SK-N-SH treated with all-trans-retinoic acid at 6 μM for 48 hours (cell line): ENCODE data around the gene PSMC1.

ENCODE experiments used
- CSDC2 ChIP-seq: fragments of 250-450 bp; sonication (Bioruptor Pico); IDR thresholded peaks from 2 replicates; pipeline ENCODE4 v1.5.0; 2020; ENCODE audit warnings: mild to moderate bottlenecking, moderate library complexity
- GLIS3 ChIP-seq: fragments of 250-450 bp; sonication (Bioruptor Pico); IDR thresholded peaks from 2 replicates; pipeline ENCODE4 v1.5.0; 2020; ENCODE audit warnings: mild to moderate bottlenecking, moderate library complexity
- SNAI2 ChIP-seq: fragments of 250-450 bp; sonication (Bioruptor Pico); IDR thresholded peaks from 2 replicates; pipeline ENCODE4 v1.5.0; 2020; ENCODE audit warnings: mild to moderate bottlenecking, moderate library complexity
- TCF4 ChIP-seq: fragments of 250-450 bp; sonication (Bioruptor Pico); IDR thresholded peaks from 2 replicates; pipeline ENCODE4 v1.8.0; 2021; ENCODE audit warnings: mild to moderate bottlenecking, moderate library complexity, borderline replicate concordance
- ZFP3 ChIP-seq: fragments of 250-450 bp; sonication (Bioruptor Pico); IDR thresholded peaks from 2 replicates; pipeline ENCODE4 v1.5.0; 2020; ENCODE audit warnings: mild to moderate bottlenecking, moderate library complexity
- ZFP30 ChIP-seq: fragments of 450-650 bp; formaldehyde crosslinking; IDR thresholded peaks from 2 replicates; pipeline ENCODE4 v1.5.0; 2022; ENCODE audit warnings: mild to moderate bottlenecking, moderate library complexity
- TF ChIP-seq, protein P1 (sequence below): fragments of 250-450 bp; sonication (Bioruptor Pico); IDR thresholded peaks from 2 replicates; pipeline ENCODE4 v1.8.0; 2020; ENCODE audit warnings: mild to moderate bottlenecking, moderate library complexity, borderline replicate concordance

DNA sequence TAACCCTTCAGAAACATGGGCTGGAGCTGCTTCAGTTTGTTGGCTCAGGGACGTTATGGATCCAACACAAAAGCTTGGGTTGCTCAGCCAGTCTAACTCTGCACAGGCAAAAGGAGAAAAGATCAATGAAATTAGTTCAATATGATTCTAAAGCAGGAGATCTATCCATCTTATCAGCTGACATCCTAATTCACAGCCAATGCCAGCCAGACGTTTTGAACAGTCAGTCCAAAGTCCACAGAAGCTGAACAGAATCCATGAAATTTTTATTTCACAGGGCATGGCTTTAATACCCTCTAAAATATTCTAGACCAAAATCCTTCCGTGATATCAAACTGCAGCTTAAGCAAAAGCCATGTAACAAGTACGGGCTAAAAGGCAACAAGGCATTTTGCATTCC is 61.7 kb downstream of the PSMC1 start:
- TF ChIP-seq, protein P1, sequence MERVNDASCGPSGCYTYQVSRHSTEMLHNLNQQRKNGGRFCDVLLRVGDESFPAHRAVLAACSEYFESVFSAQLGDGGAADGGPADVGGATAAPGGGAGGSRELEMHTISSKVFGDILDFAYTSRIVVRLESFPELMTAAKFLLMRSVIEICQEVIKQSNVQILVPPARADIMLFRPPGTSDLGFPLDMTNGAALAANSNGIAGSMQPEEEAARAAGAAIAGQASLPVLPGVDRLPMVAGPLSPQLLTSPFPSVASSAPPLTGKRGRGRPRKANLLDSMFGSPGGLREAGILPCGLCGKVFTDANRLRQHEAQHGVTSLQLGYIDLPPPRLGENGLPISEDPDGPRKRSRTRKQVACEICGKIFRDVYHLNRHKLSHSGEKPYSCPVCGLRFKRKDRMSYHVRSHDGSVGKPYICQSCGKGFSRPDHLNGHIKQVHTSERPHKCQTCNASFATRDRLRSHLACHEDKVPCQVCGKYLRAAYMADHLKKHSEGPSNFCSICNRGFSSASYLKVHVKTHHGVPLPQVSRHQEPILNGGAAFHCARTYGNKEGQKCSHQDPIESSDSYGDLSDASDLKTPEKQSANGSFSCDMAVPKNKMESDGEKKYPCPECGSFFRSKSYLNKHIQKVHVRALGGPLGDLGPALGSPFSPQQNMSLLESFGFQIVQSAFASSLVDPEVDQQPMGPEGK (CRISPR knock-in tag), result no peak
- TF ChIP-seq ZFP3 (no peak), CSDC2 (CRISPR knock-in tag) (no peak), SNAI2 (no peak), TCF4 (CRISPR knock-in tag) (no peak), GLIS3 (CRISPR knock-in tag) (no peak), ZFP30 (CRISPR knock-in tag) (no peak)
